Uterus (tissue), 4 donors: ENCODE data around the gene ZGPAT. TPM values are rescaled to one million over a fixed set of nuclear protein-coding genes. Genes with fewer than 3 reads are reported as not detected.

Experiments
- DNase-seq, 2 donors: peaks; one replicate each; pipeline ENCODE4 v3.0.0-alpha.2; 2019 to 2020
- H3K27ac ChIP-seq, 2 donors: fragments of 200-600 bp; sonication (generic); 1 replicate in 1 of 2; 2 replicates in 1 of 2; pipeline ENCODE4 v1.5.1; 2016 to 2018
- H3K27me3 ChIP-seq, 2 donors: fragments of 200-600 bp; sonication (generic); one replicate each; pipeline ENCODE4 v1.5.1; 2018 to 2019; ENCODE audit warnings: control low read depth in 1 of 2
- H3K36me3 ChIP-seq, 2 donors: fragments of 200-600 bp; sonication (generic); one replicate each; pipeline ENCODE4 v1.5.1; 2019; ENCODE audit warnings: control low read depth in 1 of 2
- H3K4me1 ChIP-seq, 2 donors: fragments of 200-600 bp; sonication (generic); one replicate each; pipeline ENCODE4 v1.5.1; 2018 to 2019; ENCODE audit warnings: control low read depth in 1 of 2
- H3K4me3 ChIP-seq, 2 donors: fragments of 200-600 bp; sonication (generic); 1 replicate in 1 of 2; 2 replicates in 1 of 2; pipeline ENCODE4 v1.5.1; 2018 to 2019; ENCODE audit warnings: mild to moderate bottlenecking in 1 of 2
- H3K9me3 ChIP-seq, 2 donors: fragments of 200-600 bp; sonication (generic); one replicate each; pipeline ENCODE4 v1.5.1; 2019; ENCODE audit warnings: control low read depth in 1 of 2
- POLR2A ChIP-seq, 2 donors: fragments of 450-650 bp; IDR thresholded peaks; one replicate each; pipeline ENCODE4 v1.6.1; 2016; ENCODE audit warnings: antibody characterized with exemption in 2 of 2, mild to moderate bottlenecking in 1 of 2, moderate library complexity in 1 of 2
- intact Hi-C: fragments of 100-400 bp; cut with DNase I; formaldehyde crosslinking; loops from one replicate; pipeline ENCODE4 v1.15.1; 2023; ENCODE audit warnings: low total_unique reads
- total RNA-seq, 4 donors: library from RNA; depleted of rRNA in 3 of 4; stranded (reverse); fragments of >200 nt in 3 of 4; gene quantifications; one replicate each; pipeline versions ENCODE4 v1.1.0 to v1.2.4, GENCODE V29; 2014 to 2023
- TF ChIP-seq, protein P1 (sequence below), 4 experiments: fragments of 200-600 bp in 2 of 4; fragments of 450-650 bp in 2 of 4; sonication (generic) in 2 of 4; IDR thresholded peaks; one replicate each; pipeline ENCODE4 v1.5.1; 2016 to 2019; ENCODE audit warnings: antibody characterized with exemption in 4 of 4, mild to moderate bottlenecking in 2 of 4, moderate library complexity in 1 of 4
- donor health status: DM: yes; HTN: yes; CAD: no.

ZGPAT gene
- total RNA-seq, 4 donors from 2014 or later = 1.5 to 37.9 (median 15.3) TPM

DNA sequence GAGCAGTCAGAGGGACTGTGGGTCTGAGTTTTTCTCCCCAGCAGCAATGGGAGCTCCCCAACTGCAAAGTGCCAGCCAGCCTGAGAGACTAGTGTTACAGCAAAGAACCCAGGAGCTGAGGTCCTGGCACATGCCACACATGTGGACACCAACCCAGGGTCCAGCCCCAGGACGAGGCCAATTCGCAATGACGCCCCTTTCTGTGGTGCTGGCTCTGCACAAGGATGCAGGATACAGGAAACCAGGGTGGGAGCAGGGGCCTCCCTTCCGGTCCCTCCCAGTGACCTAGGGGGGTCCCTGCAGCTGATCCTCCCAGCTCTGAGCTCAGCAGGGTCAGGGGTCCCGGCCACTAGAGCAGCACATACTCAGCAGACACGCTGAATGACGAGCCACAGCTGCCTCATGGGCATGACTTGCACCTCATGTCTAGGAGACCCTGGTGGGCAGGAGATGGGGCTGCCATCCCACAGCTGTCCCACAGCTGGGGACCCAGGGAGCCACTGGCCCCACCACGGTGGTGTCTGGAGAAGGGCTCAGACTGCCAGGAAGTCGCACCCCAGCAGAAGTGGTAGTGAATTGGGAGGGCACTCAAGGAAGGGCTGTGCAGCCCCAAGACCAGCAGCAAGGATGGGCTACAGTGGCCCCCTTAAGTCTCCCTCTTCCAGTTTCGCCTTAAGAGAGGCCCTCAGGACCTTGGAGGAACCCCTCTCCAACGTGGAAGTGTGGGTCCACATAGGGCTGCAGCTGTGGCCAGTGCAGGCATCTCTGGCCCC, 3.7 kb upstream of the ZGPAT start:
- no peaks in the 10 kb centered on the region for H3K9me3 ChIP-seq
- no peak overlapping the region for H3K27ac ChIP-seq
- TF ChIP-seq, protein P1, sequence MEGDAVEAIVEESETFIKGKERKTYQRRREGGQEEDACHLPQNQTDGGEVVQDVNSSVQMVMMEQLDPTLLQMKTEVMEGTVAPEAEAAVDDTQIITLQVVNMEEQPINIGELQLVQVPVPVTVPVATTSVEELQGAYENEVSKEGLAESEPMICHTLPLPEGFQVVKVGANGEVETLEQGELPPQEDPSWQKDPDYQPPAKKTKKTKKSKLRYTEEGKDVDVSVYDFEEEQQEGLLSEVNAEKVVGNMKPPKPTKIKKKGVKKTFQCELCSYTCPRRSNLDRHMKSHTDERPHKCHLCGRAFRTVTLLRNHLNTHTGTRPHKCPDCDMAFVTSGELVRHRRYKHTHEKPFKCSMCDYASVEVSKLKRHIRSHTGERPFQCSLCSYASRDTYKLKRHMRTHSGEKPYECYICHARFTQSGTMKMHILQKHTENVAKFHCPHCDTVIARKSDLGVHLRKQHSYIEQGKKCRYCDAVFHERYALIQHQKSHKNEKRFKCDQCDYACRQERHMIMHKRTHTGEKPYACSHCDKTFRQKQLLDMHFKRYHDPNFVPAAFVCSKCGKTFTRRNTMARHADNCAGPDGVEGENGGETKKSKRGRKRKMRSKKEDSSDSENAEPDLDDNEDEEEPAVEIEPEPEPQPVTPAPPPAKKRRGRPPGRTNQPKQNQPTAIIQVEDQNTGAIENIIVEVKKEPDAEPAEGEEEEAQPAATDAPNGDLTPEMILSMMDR (IDR thresholded peaks at IDR 0.05) = no peak
- TF ChIP-seq POLR2A (IDR thresholded peaks at IDR 0.05) = no peak
- no peaks in the 10 kb centered on the region for H3K27me3 ChIP-seq
- DNase-seq = no peak
- H3K4me3 ChIP-seq = no peak overlapping the region
- peaks cover 6 to 8% of the 10 kb centered on the region in 2 donors for H3K4me1 ChIP-seq
- intact Hi-C loops = no loop called here
- no peaks in the 10 kb centered on the region for H3K36me3 ChIP-seq

DNA sequence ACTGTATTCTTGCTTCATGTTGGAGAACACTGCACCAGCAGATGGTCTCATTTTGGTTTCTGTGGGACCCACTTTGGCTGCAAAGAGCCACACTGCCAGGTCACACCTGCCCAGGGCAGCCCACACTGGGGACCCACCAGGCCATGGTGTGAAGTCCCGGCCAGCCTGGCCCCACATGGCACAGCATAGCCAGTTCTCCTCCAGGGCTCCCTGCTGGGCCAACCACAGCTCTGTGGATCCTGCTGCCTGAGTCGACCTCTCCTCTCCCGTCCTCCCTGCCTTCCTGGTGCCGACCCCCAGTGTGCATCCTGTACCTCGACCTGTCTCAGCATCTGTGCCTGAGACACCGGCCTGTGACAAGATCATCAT, 3.1 kb upstream of the ZGPAT start:
- Histone ChIP-seq H3K4me3 (no peak overlapping the region), H3K4me1 (peaks cover 6 to 8% of the 10 kb centered on the region in 2 donors), H3K36me3 (no peaks in the 10 kb centered on the region), H3K27me3 (no peaks in the 10 kb centered on the region), H3K9me3 (no peaks in the 10 kb centered on the region), H3K27ac (no peak overlapping the region)
- TF ChIP-seq, protein P1 (IDR thresholded peaks at IDR 0.05) = no peak
- TF ChIP-seq POLR2A (IDR thresholded peaks at IDR 0.05) = no peak
- DNase-seq = no peak
- intact Hi-C loops = no loop called here

DNA sequence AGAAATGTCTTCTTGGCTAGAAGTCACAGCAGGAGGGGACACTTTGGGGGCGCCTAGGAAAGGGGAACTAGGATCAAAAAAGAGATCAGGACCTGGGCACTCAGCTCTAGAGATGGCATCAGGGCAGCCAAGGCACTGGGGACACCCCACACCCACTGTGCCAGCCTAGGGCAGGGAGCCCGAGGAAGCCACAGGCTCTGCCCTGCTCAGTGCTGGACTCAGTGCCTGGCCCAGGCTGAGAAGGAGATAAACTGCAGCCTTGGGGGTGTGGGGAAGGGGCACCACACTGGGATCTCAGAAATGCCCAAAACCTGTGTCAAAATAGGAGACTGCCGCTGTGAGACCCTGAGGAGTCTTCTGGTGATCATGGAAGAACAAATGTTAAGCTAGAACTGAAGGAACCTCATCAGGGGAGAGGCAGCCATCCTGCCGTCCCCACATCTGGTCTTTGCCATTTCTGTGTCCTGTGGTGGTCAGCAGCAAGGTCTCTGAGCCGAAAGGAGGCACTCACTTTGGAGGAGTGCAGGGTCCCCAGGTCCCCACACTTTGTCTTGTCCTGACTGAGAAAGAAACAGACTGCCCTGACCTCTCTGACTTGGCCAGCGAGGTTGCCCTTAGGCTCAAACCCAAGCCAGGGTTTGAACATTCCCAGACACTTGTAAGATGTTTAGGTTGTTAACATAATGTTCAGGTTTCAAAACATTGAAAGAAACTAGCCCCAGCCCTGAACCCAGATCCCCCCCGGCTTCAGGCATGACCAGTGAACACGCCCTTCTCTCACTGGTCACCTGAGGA, 2.4 kb upstream of the ZGPAT start:
- Histone ChIP-seq H3K4me1 (peaks cover 6 to 8% of the 10 kb centered on the region in 2 donors), H3K9me3 (no peaks in the 10 kb centered on the region), H3K36me3 (no peaks in the 10 kb centered on the region), H3K4me3 (no peak overlapping the region), H3K27me3 (no peaks in the 10 kb centered on the region), H3K27ac (no peak overlapping the region)
- no peak for TF ChIP-seq POLR2A (IDR thresholded peaks at IDR 0.05)
- TF ChIP-seq, protein P1 (IDR thresholded peaks at IDR 0.05) = no peak
- no peak for DNase-seq
- intact Hi-C loops = no loop called here

DNA sequence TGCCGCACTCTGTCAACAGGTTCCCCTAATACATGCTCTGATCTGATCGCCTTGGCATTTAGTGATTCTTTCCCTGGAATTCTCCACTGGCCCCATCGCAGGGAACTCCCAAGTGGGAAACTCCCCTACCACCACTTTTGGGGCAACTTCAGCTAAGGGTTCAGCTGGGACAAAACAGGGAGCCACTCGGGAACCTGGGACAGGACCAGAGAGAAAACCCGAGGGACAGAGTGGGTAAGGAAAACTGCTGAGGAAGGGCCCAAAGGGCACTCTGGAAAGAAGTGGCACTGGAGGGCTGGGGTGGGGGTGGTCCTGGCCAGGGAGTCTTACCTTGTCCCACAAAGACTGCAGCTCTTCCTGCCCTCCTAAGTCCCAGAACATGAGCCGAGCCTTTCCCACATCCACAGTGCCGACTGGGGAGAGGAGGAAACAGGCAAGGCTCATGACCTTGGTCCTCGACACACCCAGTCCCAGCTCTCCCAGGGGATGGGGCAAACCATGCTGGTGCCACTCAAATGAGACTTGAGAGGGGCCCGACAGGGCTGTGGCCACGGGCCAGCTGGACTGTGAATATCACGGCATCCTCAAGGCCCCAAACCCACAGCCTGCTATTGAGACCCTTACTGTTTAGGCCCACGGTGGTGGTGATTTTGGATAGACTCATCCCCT, 1.7 kb upstream of the ZGPAT start:
- Histone ChIP-seq H3K27ac (no peak overlapping the region), H3K4me3 (no peak overlapping the region), H3K27me3 (no peaks in the 10 kb centered on the region), H3K4me1 (peaks cover 6 to 8% of the 10 kb centered on the region in 2 donors), H3K9me3 (no peaks in the 10 kb centered on the region), H3K36me3 (no peaks in the 10 kb centered on the region)
- DNase-seq = no peak
- intact Hi-C loops = no loop called here
- TF ChIP-seq, protein P1 (IDR thresholded peaks at IDR 0.05) = no peak
- TF ChIP-seq POLR2A (IDR thresholded peaks at IDR 0.05) = no peak
